ENCODE measurements around the gene IGFBPL1.
A peak's percentile ranks its signal among the peaks of the same experiment; 100 is the strongest.

IGFBPL1 gene

DNA sequence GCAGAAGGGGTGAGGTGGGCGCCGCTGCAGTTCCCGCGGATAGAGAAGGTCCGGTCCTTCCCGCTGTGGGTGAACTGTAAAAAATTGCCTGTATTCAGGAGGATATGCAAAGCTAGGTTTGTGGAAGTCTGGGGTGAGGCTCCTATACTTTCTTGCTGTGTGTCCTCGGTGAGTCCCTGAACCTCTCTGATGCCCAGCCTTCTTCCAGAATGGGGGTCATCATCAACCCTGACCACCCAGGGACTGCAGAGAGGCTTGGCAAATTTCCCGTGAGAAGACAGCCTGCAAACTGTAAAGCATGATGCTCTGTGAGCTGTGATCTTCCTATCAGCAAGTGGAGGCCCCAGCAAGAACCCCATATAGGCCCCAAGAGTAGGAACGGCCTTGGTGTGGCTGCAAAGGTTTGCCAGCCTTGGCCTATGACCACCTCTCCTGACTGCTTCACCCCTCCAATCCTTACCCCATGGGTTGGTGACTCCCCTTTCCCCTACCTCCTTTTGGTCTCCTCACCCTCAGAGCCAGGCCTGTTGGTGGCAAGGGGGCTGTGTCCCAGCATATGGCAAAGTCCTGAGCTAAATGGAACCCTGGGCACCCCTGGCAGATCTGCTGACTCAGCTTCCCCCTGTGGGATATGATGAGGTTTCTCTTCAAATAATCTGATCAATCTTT, 31.0 kb downstream of the IGFBPL1 start:
- peak overlapping the region; percentile 97 for H3K4me3 ChIP-seq (ENCODE audit: low read length)
- H3K4me1 ChIP-seq (ENCODE audit: insufficient read depth, low read length): peaks cover 5% of the 10 kb centered on the region
- H3K36me3 ChIP-seq (ENCODE audit: insufficient read depth, low read depth, low read length): peaks cover 32% of the 10 kb centered on the region
- H3K27ac ChIP-seq (ENCODE audit: low read length): peak overlapping the region; percentile 78
- peaks cover 13% of the 10 kb centered on the region for H3K27me3 ChIP-seq (ENCODE audit: insufficient read depth, low read length)
- H3K9ac ChIP-seq (ENCODE audit: low read depth, low read length): peak overlapping the region; percentile 95
- no peaks in the 10 kb centered on the region for H3K9me3 ChIP-seq (ENCODE audit: insufficient read depth, low read depth, low read length)

DNA sequence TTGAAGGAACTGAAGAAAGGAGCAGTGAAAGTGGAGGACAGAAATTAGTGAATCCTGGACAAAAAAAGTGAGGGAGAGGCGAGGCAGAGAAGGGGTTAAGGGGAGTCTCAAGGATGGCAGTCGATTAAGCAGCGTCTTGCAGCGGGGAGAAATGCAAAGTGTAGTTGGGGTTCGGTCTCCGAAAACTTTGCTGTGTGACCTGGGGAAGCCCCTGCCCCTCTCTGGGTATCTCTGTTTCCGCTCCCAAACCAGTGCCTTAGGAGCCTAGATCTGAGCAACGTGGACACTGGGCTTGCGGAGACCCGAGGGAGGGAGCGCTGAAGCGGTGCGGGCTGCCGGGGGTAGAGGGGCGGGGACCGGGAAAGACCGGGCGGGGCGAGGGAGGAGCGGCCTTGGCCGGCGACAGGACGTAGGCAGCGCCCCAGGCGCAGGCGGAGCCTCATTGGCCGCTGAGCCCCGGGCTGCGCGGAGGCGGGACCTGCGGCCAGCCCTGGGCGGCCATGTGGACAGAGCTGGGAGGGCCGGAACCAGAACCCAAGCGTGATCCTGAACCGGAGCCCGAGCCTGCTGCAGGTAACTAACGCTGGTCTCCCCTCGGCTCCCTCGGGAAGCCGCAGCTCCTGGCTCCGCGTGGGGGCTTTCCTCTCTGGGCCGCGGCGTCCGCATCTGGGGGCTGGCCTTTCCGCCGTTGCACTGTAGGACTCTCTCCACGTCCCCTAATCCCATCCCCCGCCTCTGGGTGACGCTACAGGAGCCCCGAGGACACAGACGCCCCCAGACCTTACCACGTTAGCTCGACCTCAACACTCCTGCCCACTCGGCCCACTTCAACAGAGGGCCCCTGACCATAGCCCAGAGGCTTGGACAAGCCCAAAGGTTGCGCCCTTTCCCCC, 31.8 kb downstream of the IGFBPL1 start, which contains the start of gene ALDH1B1:
Gene ALDH1B1, plus strand, starts transcription at position 468 of the 893 bp plus-strand sequence. CDS start 3,047 bp downstream, outside the sequence.
- Histone ChIP-seq H3K9me3 (ENCODE audit: insufficient read depth, low read depth, low read length) (no peaks in the 10 kb centered on the region), H3K4me1 (ENCODE audit: insufficient read depth, low read length) (peaks cover 5% of the 10 kb centered on the region), H3K4me3 (ENCODE audit: low read length) (peak within 1 kb of the TSS; percentile 97), H3K27ac (ENCODE audit: low read length) (peak within 1 kb of the TSS; percentile 78), H3K27me3 (ENCODE audit: insufficient read depth, low read length) (peaks cover 18% of the 10 kb centered on the region), H3K9ac (ENCODE audit: low read depth, low read length) (peak within 1 kb of the TSS; percentile 95), H3K36me3 (ENCODE audit: insufficient read depth, low read depth, low read length) (peaks cover 26% of the 10 kb centered on the region)

DNA sequence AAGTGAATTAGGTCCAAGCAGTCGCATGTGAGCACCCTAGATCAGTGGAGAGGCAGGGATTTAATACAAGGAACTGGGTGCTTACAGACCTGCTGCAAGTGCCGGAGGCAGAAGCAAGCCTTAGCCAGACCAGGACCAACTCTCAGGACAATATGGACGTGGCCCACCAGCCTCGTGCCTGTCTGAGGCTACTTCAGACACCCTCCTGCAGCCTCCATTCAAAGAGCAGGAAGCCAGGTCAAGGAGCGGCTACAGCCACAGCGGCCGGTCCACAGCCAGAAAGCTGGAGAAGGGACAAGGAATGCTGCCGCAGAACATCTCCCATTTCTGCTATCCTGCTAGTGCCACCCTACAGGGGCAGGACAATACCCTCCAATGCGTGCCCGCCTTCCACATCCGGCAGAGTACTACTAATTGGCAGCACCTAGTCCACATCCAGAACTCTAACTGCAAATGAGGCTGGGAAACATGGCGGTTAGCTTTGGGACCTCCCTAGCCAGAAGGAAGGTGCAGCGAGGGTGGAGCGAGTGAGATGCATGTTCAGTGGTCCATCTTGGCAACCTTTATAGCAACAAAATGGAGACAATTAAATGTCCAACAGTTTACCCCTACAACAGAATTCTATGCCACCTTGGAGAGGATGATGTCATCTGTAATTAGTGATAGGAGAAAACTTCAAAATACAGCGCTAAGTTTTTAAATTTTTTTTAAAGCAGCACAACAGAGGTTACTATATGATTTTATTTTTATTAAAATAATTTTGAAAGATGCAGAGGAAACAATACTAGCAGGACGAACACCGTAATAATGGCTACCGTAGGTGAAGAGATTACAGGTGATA, 32.8 kb downstream of the IGFBPL1 start:
- Histone ChIP-seq H3K27me3 (ENCODE audit: insufficient read depth, low read length) (peaks cover 18% of the 10 kb centered on the region), H3K27ac (ENCODE audit: low read length) (no peak overlapping the region), H3K36me3 (ENCODE audit: insufficient read depth, low read depth, low read length) (peaks cover 16% of the 10 kb centered on the region), H3K4me1 (ENCODE audit: insufficient read depth, low read length) (peaks cover 5% of the 10 kb centered on the region), H3K4me3 (ENCODE audit: low read length) (peak overlapping the region; percentile 97; the same call in 1 of the 2 replicates), H3K9me3 (ENCODE audit: insufficient read depth, low read depth, low read length) (no peaks in the 10 kb centered on the region), H3K9ac (ENCODE audit: low read depth, low read length) (no peak overlapping the region)

DNA sequence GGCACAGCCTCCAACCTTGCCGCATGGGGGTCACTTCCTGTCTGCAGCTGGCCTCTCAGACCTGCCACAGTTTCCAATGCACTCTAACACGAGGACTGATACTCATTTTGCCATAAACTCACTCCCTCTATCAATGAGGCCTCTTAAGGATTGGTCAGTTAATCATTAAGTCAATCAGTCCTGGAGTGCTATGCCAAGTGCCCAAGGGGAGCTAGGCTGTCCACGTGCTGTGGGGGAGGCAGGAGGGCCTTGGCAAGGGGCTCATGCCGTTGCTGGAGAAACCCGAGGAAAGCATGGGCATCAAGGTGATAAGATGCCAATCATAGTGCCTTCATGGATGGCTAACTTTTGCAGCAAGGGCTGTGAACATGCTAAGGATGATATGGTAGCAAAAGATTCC, 33.4 kb downstream of the IGFBPL1 start:
- no peak overlapping the region for H3K4me3 ChIP-seq (ENCODE audit: low read length)
- no peak overlapping the region for H3K9ac ChIP-seq (ENCODE audit: low read depth, low read length)
- no peak overlapping the region for H3K27ac ChIP-seq (ENCODE audit: low read length)
- peaks cover 10% of the 10 kb centered on the region for H3K36me3 ChIP-seq (ENCODE audit: insufficient read depth, low read depth, low read length)
- no peaks in the 10 kb centered on the region for H3K9me3 ChIP-seq (ENCODE audit: insufficient read depth, low read depth, low read length)
- peaks cover 23% of the 10 kb centered on the region for H3K27me3 ChIP-seq (ENCODE audit: insufficient read depth, low read length)
- peaks cover 5% of the 10 kb centered on the region for H3K4me1 ChIP-seq (ENCODE audit: insufficient read depth, low read length)

DNA sequence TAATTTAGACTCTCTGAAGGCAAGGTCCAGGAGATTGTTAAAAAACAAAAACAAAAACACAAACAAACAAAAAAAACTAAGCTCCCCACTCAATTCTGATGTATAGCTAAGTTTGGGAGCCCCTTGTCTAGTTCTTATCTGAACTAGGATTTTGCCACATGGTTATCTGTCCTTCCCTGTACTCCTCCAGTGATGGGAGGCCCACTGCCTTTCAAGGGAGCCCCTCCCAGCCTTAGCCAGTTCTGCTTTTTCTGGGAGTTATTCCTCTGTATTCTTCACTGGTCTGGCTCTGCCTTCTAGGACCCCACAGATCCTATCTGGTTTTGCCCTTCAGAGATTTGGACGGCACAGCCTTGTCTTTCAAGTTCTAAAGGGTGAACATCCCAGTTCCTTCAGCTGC, 33.8 kb downstream of the IGFBPL1 start:
- 0 out of 2 replicates have a peak, but pooled peaks cover under 1% of the 10 kb centered on the region for H3K9me3 ChIP-seq (ENCODE audit: insufficient read depth, low read depth, low read length)
- H3K4me1 ChIP-seq (ENCODE audit: insufficient read depth, low read length): peaks cover 5% of the 10 kb centered on the region

DNA sequence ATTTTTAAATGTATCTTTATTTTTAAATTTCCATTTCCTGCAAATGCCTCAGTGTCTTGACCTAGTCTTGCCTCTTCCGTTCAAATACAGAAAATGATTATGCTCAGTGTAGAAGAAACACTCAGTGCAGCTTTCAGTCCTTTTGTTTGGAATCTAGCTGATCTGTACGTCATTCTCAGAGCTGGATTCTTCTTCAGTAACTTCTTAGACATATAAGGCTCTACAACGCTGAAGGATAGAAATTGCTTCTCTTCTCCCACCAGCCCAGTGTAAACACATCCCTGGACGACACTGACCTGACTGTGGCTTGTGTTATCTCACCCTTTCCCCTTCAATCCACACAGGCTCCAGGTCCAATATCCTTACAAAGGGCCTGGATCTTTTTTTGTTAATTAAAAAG, 34.9 kb downstream of the IGFBPL1 start:
- H3K9ac ChIP-seq (ENCODE audit: low read depth, low read length): no peak overlapping the region
- H3K4me1 ChIP-seq (ENCODE audit: insufficient read depth, low read length): peaks cover 5% of the 10 kb centered on the region
- H3K27me3 ChIP-seq (ENCODE audit: insufficient read depth, low read length): peaks cover 38% of the 10 kb centered on the region
- no peak overlapping the region for H3K4me3 ChIP-seq (ENCODE audit: low read length)
- H3K36me3 ChIP-seq (ENCODE audit: insufficient read depth, low read depth, low read length): no peaks in the 10 kb centered on the region
- no peak overlapping the region for H3K27ac ChIP-seq (ENCODE audit: low read length)
- peaks cover 10% of the 10 kb centered on the region; the same call in 1 of the 2 replicates for H3K9me3 ChIP-seq (ENCODE audit: insufficient read depth, low read depth, low read length)

More for the DNA sequence above, 33.8 kb downstream of the IGFBPL1 start:
- Histone ChIP-seq H3K9ac (ENCODE audit: low read depth, low read length) (no peak overlapping the region), H3K36me3 (ENCODE audit: insufficient read depth, low read depth, low read length) (peaks cover 6% of the 10 kb centered on the region; the same call in 1 of the 2 replicates), H3K4me3 (ENCODE audit: low read length) (no peak overlapping the region), H3K27me3 (ENCODE audit: insufficient read depth, low read length) (peaks cover 27% of the 10 kb centered on the region), H3K27ac (ENCODE audit: low read length) (no peak overlapping the region)

DNA sequence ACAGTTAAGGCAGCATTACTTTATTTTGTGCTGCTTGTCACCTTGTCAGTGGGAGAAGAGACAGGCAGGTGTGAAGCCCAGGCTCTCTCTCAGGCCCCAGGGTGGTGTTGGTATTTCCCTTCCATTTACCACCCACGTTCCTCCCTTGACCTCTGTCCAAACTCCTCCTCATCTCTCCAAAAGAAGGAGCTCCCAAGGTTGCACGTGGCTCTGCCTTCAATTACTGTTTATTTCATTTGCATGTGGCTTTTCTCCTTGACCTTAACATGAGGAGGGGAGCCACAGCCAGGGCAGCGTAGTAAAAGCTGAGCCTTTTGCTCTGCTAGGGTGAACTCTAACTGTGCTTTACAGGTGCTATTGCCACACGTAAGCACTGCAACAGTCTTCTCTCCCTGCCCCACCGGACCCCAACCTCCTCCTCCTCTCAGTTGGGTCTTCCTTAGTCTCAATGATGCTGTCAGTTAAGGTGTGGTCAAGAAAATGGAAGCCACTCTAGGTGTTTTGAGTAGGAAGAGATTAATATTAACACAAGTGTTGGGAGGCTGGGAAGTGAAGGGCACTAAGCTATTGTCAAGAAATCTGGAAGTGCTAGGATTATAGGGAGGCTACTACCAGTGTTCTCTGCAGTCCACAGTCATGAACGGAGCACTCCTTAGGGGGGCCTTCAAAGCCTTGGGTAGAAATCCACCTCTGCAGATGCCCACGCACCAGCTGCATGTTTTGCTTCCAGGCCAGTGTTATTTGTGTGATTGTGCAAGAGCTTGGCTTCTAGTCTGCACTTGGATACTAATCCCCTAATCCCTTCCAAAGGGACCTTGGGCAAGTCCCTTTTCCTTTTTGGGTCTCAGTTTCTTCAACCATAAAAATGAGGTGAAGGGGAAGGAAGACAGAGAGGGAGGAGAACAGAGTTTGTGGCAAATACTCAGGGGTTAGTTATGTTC, 35.7 kb downstream of the IGFBPL1 start:
- Histone ChIP-seq H3K27me3 (ENCODE audit: insufficient read depth, low read length) (peaks cover 44% of the 10 kb centered on the region), H3K36me3 (ENCODE audit: insufficient read depth, low read depth, low read length) (no peaks in the 10 kb centered on the region), H3K9ac (ENCODE audit: low read depth, low read length) (no peak overlapping the region), H3K4me1 (ENCODE audit: insufficient read depth, low read length) (peaks cover 5% of the 10 kb centered on the region), H3K4me3 (ENCODE audit: low read length) (no peak overlapping the region), H3K9me3 (ENCODE audit: insufficient read depth, low read depth, low read length) (peaks cover 13% of the 10 kb centered on the region; the same call in 1 of the 2 replicates), H3K27ac (ENCODE audit: low read length) (no peak overlapping the region)

DNA sequence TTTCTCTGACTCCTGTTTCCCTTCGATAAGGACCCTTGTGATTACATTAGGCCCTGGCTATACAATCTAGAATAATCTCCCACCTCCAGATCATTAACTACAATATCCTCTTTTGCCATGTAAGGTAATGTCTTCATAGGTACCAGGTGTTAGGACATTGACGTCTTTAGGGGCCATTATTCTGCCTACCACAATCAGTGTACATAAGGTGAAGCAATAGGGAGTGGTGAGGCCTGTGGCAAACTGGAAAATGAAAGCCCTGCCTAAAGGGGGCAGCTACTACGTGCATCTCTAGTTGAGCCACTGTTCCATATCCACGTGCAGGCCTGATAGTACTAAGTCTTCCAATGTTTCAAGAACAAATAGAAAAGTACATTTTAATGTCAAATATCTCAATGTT, 36.5 kb downstream of the IGFBPL1 start:
- Histone ChIP-seq H3K4me3 (ENCODE audit: low read length) (no peak overlapping the region), H3K9me3 (ENCODE audit: insufficient read depth, low read depth, low read length) (peaks cover 13% of the 10 kb centered on the region; the same call in 1 of the 2 replicates), H3K36me3 (ENCODE audit: insufficient read depth, low read depth, low read length) (no peaks in the 10 kb centered on the region), H3K27ac (ENCODE audit: low read length) (no peak overlapping the region), H3K27me3 (ENCODE audit: insufficient read depth, low read length) (peaks cover 52% of the 10 kb centered on the region), H3K4me1 (ENCODE audit: insufficient read depth, low read length) (no peaks in the 10 kb centered on the region), H3K9ac (ENCODE audit: low read depth, low read length) (no peak overlapping the region)

DNA sequence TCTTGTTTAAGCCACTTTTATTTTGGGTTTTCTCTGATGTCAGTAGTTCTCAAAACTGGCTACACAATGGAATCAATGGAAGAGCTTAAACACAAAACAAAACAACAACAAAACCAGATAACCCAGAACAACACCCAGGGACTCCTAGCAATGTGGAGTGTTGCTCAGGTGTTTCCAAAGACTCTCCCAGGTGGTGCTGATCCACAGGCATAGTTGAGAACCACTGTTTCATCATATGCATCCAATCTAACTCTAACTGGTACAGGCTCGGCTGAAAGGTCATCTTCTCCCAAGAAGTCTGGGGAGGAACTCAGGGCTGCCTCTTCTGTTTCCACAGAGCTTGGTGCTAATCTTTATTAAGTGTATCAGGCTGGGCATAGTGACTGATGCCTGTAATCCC, 37.2 kb downstream of the IGFBPL1 start:
- Histone ChIP-seq H3K9me3 (ENCODE audit: insufficient read depth, low read depth, low read length) (peaks cover 13% of the 10 kb centered on the region; the same call in 1 of the 2 replicates), H3K9ac (ENCODE audit: low read depth, low read length) (no peak overlapping the region), H3K4me1 (ENCODE audit: insufficient read depth, low read length) (peaks cover under 1% of the 10 kb centered on the region; the same call in 1 of the 2 replicates)

DNA sequence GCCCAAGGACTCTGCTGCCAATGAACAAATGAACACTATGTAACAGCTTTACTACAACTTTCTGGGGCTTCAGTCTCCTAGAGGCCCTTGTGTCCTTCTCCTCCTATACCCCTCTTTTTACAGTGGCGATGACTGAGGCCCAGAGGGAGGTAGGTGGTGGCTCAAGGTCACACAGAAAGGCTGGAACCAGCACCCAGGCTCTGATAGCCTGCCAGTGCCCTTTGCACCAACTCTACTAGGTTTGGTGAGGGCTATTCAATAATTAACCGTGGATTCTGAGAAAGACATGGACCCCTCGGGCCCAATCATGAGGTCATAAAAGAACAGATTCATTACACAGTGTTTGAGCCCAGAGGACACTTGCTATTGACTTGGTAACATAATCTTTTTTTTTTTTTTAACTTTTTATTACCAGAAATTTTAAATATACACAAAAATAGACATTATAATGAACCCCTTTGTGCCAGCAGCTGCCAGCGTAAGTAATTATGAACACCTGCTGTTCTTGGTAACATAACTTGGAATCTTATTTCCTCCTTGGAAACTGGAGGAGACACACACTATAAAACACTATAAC, 37.8 kb downstream of the IGFBPL1 start:
- Histone ChIP-seq H3K9me3 (ENCODE audit: insufficient read depth, low read depth, low read length) (peaks cover 13% of the 10 kb centered on the region; the same call in 1 of the 2 replicates), H3K9ac (ENCODE audit: low read depth, low read length) (no peak overlapping the region), H3K27ac (ENCODE audit: low read length) (no peak overlapping the region), H3K36me3 (ENCODE audit: insufficient read depth, low read depth, low read length) (no peaks in the 10 kb centered on the region), H3K4me3 (ENCODE audit: low read length) (no peak overlapping the region), H3K27me3 (ENCODE audit: insufficient read depth, low read length) (peaks cover 61% of the 10 kb centered on the region), H3K4me1 (ENCODE audit: insufficient read depth, low read length) (peaks cover 7% of the 10 kb centered on the region; the same call in 1 of the 2 replicates)

More for the DNA sequence above, 37.2 kb downstream of the IGFBPL1 start:
- Histone ChIP-seq H3K4me3 (ENCODE audit: low read length) (no peak overlapping the region), H3K27ac (ENCODE audit: low read length) (no peak overlapping the region), H3K36me3 (ENCODE audit: insufficient read depth, low read depth, low read length) (no peaks in the 10 kb centered on the region), H3K27me3 (ENCODE audit: insufficient read depth, low read length) (peaks cover 58% of the 10 kb centered on the region)

All from iPS-20b (cell line).